ENCODE data around the gene PASK. TPM values are rescaled to one million over a fixed set of nuclear protein-coding genes. Genes with fewer than 3 reads are reported as not detected.

The PASK gene
- total RNA-seq, 1 experiment from 2014 or later = 45.8 TPM

DNA sequence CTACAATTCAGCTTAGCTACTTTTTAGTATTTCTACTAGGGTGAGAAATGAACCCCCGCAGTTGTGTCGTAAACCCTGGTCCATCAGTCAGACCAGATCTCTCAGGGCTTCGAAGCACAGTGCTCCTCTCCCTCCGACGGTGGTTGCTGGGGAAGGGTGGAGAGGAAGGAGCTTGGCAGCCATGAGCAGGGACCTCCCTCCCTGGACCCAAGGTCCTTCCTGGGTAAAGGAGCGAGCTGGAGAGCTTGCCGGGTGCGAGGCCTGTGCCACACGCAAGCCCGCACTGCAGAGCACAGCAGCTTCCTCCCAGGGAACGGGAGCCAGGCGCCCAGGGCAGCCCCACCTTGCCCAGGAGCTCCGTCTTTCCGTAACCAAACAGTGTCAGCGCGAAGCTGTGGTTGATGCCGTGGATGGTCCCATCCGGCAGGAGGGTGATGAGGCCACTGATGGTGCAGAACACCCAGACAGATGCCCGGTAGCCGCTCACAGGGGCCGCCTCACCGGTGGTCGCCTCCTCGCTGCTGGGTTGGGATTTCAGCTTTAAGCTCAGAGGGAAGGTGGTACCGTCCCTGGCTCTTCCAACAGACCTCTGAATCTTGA lies 12.5 kb downstream of the PASK start:
- no peak for TF ChIP-seq YY1 (IDR thresholded peaks at IDR 0.05; ENCODE audit: extremely low read depth, insufficient replicate concordance, low read depth, low read length)
- TF ChIP-seq, protein P1, sequence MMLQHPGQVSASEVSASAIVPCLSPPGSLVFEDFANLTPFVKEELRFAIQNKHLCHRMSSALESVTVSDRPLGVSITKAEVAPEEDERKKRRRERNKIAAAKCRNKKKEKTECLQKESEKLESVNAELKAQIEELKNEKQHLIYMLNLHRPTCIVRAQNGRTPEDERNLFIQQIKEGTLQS (IDR thresholded peaks at IDR 0.05) = no peak
- no peak overlapping the region for H3K4me2 ChIP-seq (ENCODE audit: low read length)
- DNase-seq (ENCODE audit: low read depth, low spot score) (no peak), ATAC-seq (no peak)
- H3K79me2 ChIP-seq (ENCODE audit: insufficient read depth, low read length) = no peaks in the 10 kb centered on the region
- H3K27ac ChIP-seq (ENCODE audit: low read depth, low read length) = no peak overlapping the region
- no peaks in the 10 kb centered on the region for H3K9me2 ChIP-seq (ENCODE audit: insufficient read depth)
- no peaks in the 10 kb centered on the region for H3K4me1 ChIP-seq (ENCODE audit: control insufficient read depth in 1 of 2, insufficient read depth in 2 of 2, low read length in 2 of 2)
- no TSS peak for BruUV-seq (replicated peaks)
- POLR2A ChIA-PET = interaction anchor here (1.3 kb wide), 1 partner anchor 12 kb away, joined by 3 read pairs; the partner anchor contains the start of gene PASK
- no peak overlapping the region for H3K9ac ChIP-seq (ENCODE audit: low read length)
- H2AFZ ChIP-seq (ENCODE audit: low read depth, low read length, poor library complexity, severe bottlenecking) = no peak overlapping the region
- H3K27me3 ChIP-seq (ENCODE audit: insufficient read depth, low read length) = no peaks in the 10 kb centered on the region
- intact Hi-C loops (cut with micrococcal nuclease) = no loop called here
- no peaks in the 10 kb centered on the region for H3K9me3 ChIP-seq (ENCODE audit: control insufficient read depth in 1 of 2, insufficient read depth in 1 of 2, low read depth in 1 of 2, low read length in 2 of 2)
- RAD21 ChIA-PET (ENCODE audit: low non-redundant PET in 1 of 2, low total read pairs in 2 of 2, uncharacterized antibody in 2 of 2, unreplicated experiment in 2 of 2) = no interaction called here
- H4K20me1 ChIP-seq (ENCODE audit: insufficient read depth) = no peaks in the 10 kb centered on the region
- H3K4me3 ChIP-seq (replicated peaks in 1 of 2; ENCODE audit: low read depth in 1 of 2, low read length in 2 of 2) = no peak overlapping the region
- peaks cover 3 to 6% of the 10 kb centered on the region in 2 experiments; a peak in 2 of 4 replicates for H3K36me3 ChIP-seq (ENCODE audit: control insufficient read depth in 1 of 2, insufficient read depth in 2 of 2, low read length in 2 of 2)
- CTCF ChIA-PET = no interaction called here

DNA sequence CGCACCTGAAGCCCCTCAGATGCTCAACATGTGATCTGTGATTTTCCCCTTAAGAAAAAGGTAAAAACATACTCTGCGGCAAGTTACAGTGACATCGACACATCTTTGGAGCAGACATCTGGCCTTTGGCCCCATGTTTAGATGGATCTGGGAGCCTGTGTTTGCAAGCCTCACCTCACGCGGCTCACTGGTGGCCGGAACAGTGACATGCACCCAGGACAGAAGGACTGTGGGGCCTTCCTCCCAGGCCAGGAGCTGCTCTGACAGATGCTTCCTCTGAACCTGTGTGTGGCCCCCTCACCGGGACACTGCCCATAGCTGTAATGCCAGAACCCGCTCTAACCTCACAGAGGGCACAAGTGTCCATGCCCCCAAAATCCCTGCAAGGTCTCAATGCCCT lies 13.1 kb downstream of the PASK start:
- no peaks in the 10 kb centered on the region for H3K27me3 ChIP-seq (ENCODE audit: insufficient read depth, low read length)
- no peak overlapping the region for H3K9ac ChIP-seq (ENCODE audit: low read length)
- no peaks in the 10 kb centered on the region for H4K20me1 ChIP-seq (ENCODE audit: insufficient read depth)
- ATAC-seq (no peak), DNase-seq (ENCODE audit: low read depth, low spot score) (no peak)
- CTCF ChIA-PET = no interaction called here
- H3K9me2 ChIP-seq (ENCODE audit: insufficient read depth) = no peaks in the 10 kb centered on the region
- intact Hi-C loops (cut with micrococcal nuclease) = no loop called here
- no peaks in the 10 kb centered on the region for H3K9me3 ChIP-seq (ENCODE audit: control insufficient read depth in 1 of 2, insufficient read depth in 1 of 2, low read depth in 1 of 2, low read length in 2 of 2)
- no peak overlapping the region for H3K4me2 ChIP-seq (ENCODE audit: low read length)
- H3K4me3 ChIP-seq (replicated peaks in 1 of 2; ENCODE audit: low read depth in 1 of 2, low read length in 2 of 2) = no peak overlapping the region
- no TSS peak for BruUV-seq (replicated peaks)
- H3K36me3 ChIP-seq (ENCODE audit: control insufficient read depth in 1 of 2, insufficient read depth in 2 of 2, low read length in 2 of 2) = peaks cover 3 to 6% of the 10 kb centered on the region in 2 experiments; a peak in 3 of 4 replicates
- H3K27ac ChIP-seq (ENCODE audit: low read depth, low read length) = no peak overlapping the region
- no peaks in the 10 kb centered on the region for H3K4me1 ChIP-seq (ENCODE audit: control insufficient read depth in 1 of 2, insufficient read depth in 2 of 2, low read length in 2 of 2)
- H3K79me2 ChIP-seq (ENCODE audit: insufficient read depth, low read length) = no peaks in the 10 kb centered on the region
- RAD21 ChIA-PET (ENCODE audit: low non-redundant PET in 1 of 2, low total read pairs in 2 of 2, uncharacterized antibody in 2 of 2, unreplicated experiment in 2 of 2) = no interaction called here
- POLR2A ChIA-PET = no interaction called here
- H2AFZ ChIP-seq (ENCODE audit: low read depth, low read length, poor library complexity, severe bottlenecking) = no peak overlapping the region
- TF ChIP-seq ZFX (IDR thresholded peaks at IDR 0.05) = no peak
- TF ChIP-seq CBX3 (IDR thresholded peaks at IDR 0.05; ENCODE audit: low read depth) = no peak
- TF ChIP-seq POLR2A (IDR thresholded peaks at IDR 0.05; ENCODE audit: borderline replicate concordance, extremely low read depth, insufficient read depth, insufficient read length) = no peak
- no peak for TF ChIP-seq CEBPB (IDR thresholded peaks at IDR 0.05; ENCODE audit: low read depth)
- TF ChIP-seq SP1 (IDR thresholded peaks at IDR 0.05; ENCODE audit: low read depth) = no peak
- TF ChIP-seq, protein P1 (IDR thresholded peaks at IDR 0.05) = no peak
- no peak for TF ChIP-seq EZH2phosphoT487 (IDR thresholded peaks at IDR 0.05; ENCODE audit: borderline replicate concordance)
- TF ChIP-seq YY1 (IDR thresholded peaks at IDR 0.05; ENCODE audit: extremely low read depth, insufficient replicate concordance, low read depth, low read length) = no peak
- TF ChIP-seq EZH2 (IDR thresholded peaks at IDR 0.05) = no peak
- TF ChIP-seq SIN3A (IDR thresholded peaks at IDR 0.05; ENCODE audit: low read depth) = no peak

All from HCT116 (cell line).